ENCODE data around the gene SMPD3.
"Not testable (repeated sequence)": the region's sequence is repeated elsewhere in the genome, so short reads cannot be mapped to it uniquely, and the experiment has no call there.

Gene SMPD3

GRCh38 chr16:68448360-68448970 lies at the start of gene SMPD3:
TSS of gene SMPD3 (minus strand) at chr16:68448508. CDS start at chr16:68372181, 76,327 bp downstream.
- DNase-seq, result peak; percentile 91
- TF ChIP-seq POLR2A (IDR thresholded peaks at IDR 0.05; ENCODE audit: low read length) (no peak), GATA1 (IDR thresholded peaks at IDR 0.05; ENCODE audit: low read depth, low read length) (no peak)

- DNase-seq, result no peak
These were observed 48.4 kb upstream of the SMPD3 start for GRCh38 chr16:68496689-68497088.

GRCh38 chr16:68494261-68494660 lies 46.0 kb upstream of the SMPD3 start:
- DNase-seq, result not testable (repeated sequence)

More at GRCh38 chr16:68496689-68497088, 48.4 kb upstream of the SMPD3 start:
- TF ChIP-seq GATA1 (IDR thresholded peaks at IDR 0.05; ENCODE audit: low read depth, low read length), result no peak
- TF ChIP-seq POLR2A (IDR thresholded peaks at IDR 0.05; ENCODE audit: low read length), result no peak

- TF ChIP-seq POLR2A (IDR thresholded peaks at IDR 0.05; ENCODE audit: low read length) (no peak), GATA1 (IDR thresholded peaks at IDR 0.05; ENCODE audit: low read depth, low read length) (no peak)
- no peak for DNase-seq
These were observed 45.2 kb upstream of the SMPD3 start for GRCh38 chr16:68493412-68494070.

GRCh38 chr16:68492543-68493411 lies 44.5 kb upstream of the SMPD3 start:
- DNase-seq, result no peak

GRCh38 chr16:68492151-68492542 lies 43.8 kb upstream of the SMPD3 start:
- no peak for TF ChIP-seq GATA1 (IDR thresholded peaks at IDR 0.05; ENCODE audit: low read depth, low read length)
- TF ChIP-seq POLR2A (IDR thresholded peaks at IDR 0.05; ENCODE audit: low read length), result no peak
- no peak for DNase-seq

More at GRCh38 chr16:68492543-68493411, 44.5 kb upstream of the SMPD3 start:
- TF ChIP-seq GATA1 (IDR thresholded peaks at IDR 0.05; ENCODE audit: low read depth, low read length) (no peak), POLR2A (IDR thresholded peaks at IDR 0.05; ENCODE audit: low read length) (no peak)

- DNase-seq, result no peak
- TF ChIP-seq GATA1 (IDR thresholded peaks at IDR 0.05; ENCODE audit: low read depth, low read length) (no peak), POLR2A (IDR thresholded peaks at IDR 0.05; ENCODE audit: low read length) (no peak)
These were observed 43.3 kb upstream of the SMPD3 start for GRCh38 chr16:68491576-68491950.

- TF ChIP-seq POLR2A (IDR thresholded peaks at IDR 0.05; ENCODE audit: low read length) (no peak), GATA1 (IDR thresholded peaks at IDR 0.05; ENCODE audit: low read depth, low read length) (no peak)
- no peak for DNase-seq
These were observed 42.7 kb upstream of the SMPD3 start for GRCh38 chr16:68490829-68491575.

GRCh38 chr16:68490358-68490757 lies 42.0 kb upstream of the SMPD3 start:
- TF ChIP-seq GATA1 (IDR thresholded peaks at IDR 0.05; ENCODE audit: low read depth, low read length) (no peak), POLR2A (IDR thresholded peaks at IDR 0.05; ENCODE audit: low read length) (no peak)
- DNase-seq, result no peak

GRCh38 chr16:68488554-68488953 lies 40.2 kb upstream of the SMPD3 start:
- DNase-seq, result peak in 1 of 2 experiments; percentile 9
- TF ChIP-seq GATA1 (IDR thresholded peaks at IDR 0.05; ENCODE audit: low read depth, low read length) (no peak), POLR2A (IDR thresholded peaks at IDR 0.05; ENCODE audit: low read length) (no peak)

- TF ChIP-seq POLR2A (IDR thresholded peaks at IDR 0.05; ENCODE audit: low read length) (no peak), GATA1 (IDR thresholded peaks at IDR 0.05; ENCODE audit: low read depth, low read length) (no peak)
- no peak for DNase-seq
These were observed 39.4 kb upstream of the SMPD3 start for GRCh38 chr16:68487669-68488068.

- TF ChIP-seq GATA1 (IDR thresholded peaks at IDR 0.05; ENCODE audit: low read depth, low read length), result no peak
- no peak for TF ChIP-seq POLR2A (IDR thresholded peaks at IDR 0.05; ENCODE audit: low read length)
- DNase-seq, result no peak
These were observed 38.9 kb upstream of the SMPD3 start for GRCh38 chr16:68487203-68487514.

- no peak for DNase-seq
These were observed 38.3 kb upstream of the SMPD3 start for GRCh38 chr16:68486502-68487202.

More at GRCh38 chr16:68486502-68487202, 38.3 kb upstream of the SMPD3 start:
- TF ChIP-seq POLR2A (IDR thresholded peaks at IDR 0.05; ENCODE audit: low read length) (no peak), GATA1 (IDR thresholded peaks at IDR 0.05; ENCODE audit: low read depth, low read length) (no peak)

Measured in erythroblast (primary cell).